DOHH2 (cell line): ENCODE data around the gene UVSSA.

Source experiments
- H3F3A ChIP-seq: fragments of 200-600 bp; sonication (generic), shearing (Covaris generic); 2 replicates; pipeline ENCODE4 v1.6.0; 2016; ENCODE audit warnings: antibody characterized with exemption, mild to moderate bottlenecking; ENCODE audit not compliant: control insufficient read depth, insufficient read depth
- H3K27ac ChIP-seq: fragments of 200-600 bp; sonication (generic); 2 replicates; pipeline ENCODE4 v1.5.1; 2014; ENCODE audit warnings: low read depth, mild to moderate bottlenecking, low read length, moderate library complexity
- H3K27me3 ChIP-seq: fragments of 200-600 bp; sonication (generic); 2 replicates; pipeline ENCODE4 v1.6.1; 2014; ENCODE audit warnings: mild to moderate bottlenecking, low read length, mixed read lengths; ENCODE audit not compliant: control insufficient read depth
- H3K36me3 ChIP-seq: fragments of 200-600 bp; sonication (generic); 2 replicates; pipeline ENCODE4 v1.6.1; 2014; ENCODE audit warnings: mild to moderate bottlenecking, low read length, moderate library complexity, mixed read lengths; ENCODE audit not compliant: control insufficient read depth
- H3K4me1 ChIP-seq: fragments of 200-600 bp; sonication (generic); 2 replicates; pipeline ENCODE4 v1.6.1; 2014; ENCODE audit warnings: mild to moderate bottlenecking, low read length, mixed read lengths; ENCODE audit not compliant: control insufficient read depth
- H3K4me2 ChIP-seq: fragments of 200-600 bp; sonication (generic); 2 replicates; pipeline ENCODE4 v1.6.0; 2014; ENCODE audit warnings: mild to moderate bottlenecking, low read length, moderate library complexity
- H3K4me3 ChIP-seq: fragments of 200-600 bp; sonication (generic); 2 replicates; pipeline ENCODE4 v1.5.1; 2014; ENCODE audit warnings: mild to moderate bottlenecking, low read length, mixed read lengths
- H3K79me2 ChIP-seq: fragments of 200-600 bp; sonication (generic); 2 replicates; pipeline ENCODE4 v1.6.1; 2014; ENCODE audit warnings: mild to moderate bottlenecking, low read length, mixed read lengths; ENCODE audit not compliant: control insufficient read depth
- H3K9me2 ChIP-seq: fragments of 200-600 bp; sonication (generic); replicated peaks from 2 replicates; pipeline ENCODE4 v1.6.1; 2014; ENCODE audit warnings: mild to moderate bottlenecking, low read length, mixed read lengths; ENCODE audit not compliant: control insufficient read depth
- H3K9me3 ChIP-seq: fragments of 200-600 bp; sonication (generic); 2 replicates; pipeline ENCODE4 v1.6.1; 2014; ENCODE audit warnings: antibody characterized with exemption, low read length, mixed read lengths; ENCODE audit not compliant: control insufficient read depth, insufficient read depth
- H4K20me1 ChIP-seq: fragments of 200-600 bp; sonication (generic); 2 replicates; pipeline ENCODE4 v1.6.0; 2014; ENCODE audit warnings: low read depth, mild to moderate bottlenecking, antibody characterized with exemption, low read length, moderate library complexity; ENCODE audit not compliant: control insufficient read depth, insufficient read depth
- EZH2phosphoT487 ChIP-seq: fragments of 200-600 bp; sonication (generic); IDR thresholded peaks from 2 replicates; pipeline ENCODE4 v1.6.1; 2017; ENCODE audit warnings: borderline replicate concordance, mild to moderate bottlenecking, antibody characterized with exemption, low read length, moderate library complexity, mixed read lengths
- TF ChIP-seq, protein P1 (sequence below): fragments of 200-600 bp; sonication (generic); IDR thresholded peaks from one replicate; pipeline ENCODE4 v1.5.1; 2014; ENCODE audit warnings: antibody characterized with exemption, mild to moderate bottlenecking, low read depth, low read length; ENCODE audit not compliant: poor library complexity, severe bottlenecking

Gene UVSSA

DNA sequence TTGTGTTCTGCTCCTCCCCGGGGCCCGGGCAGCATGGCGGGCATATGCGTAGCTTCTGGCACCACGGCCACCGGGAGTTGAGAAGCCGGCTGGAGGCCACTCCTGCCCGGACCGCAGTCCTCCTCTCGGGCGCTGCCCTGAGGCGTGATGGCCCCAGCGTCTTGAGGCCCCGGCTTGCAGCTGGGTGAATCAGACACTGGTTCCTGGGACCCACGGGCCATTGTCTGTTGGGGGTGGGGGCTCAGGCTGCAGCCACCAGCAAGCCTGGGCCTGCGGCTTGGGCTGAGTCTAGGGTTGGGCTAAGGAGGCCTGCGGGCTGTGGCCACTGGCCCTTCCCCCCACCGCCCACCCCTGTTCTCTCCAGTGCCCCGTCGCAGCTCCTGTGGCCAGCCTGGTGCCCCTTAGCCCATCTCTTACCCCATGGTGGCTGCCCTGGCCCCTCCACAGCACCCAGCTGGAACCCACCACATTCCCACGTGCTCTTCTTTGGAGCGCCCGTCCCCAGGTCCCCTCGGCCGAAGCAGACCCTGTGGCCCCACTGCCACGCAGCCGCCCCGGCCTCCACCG lies 6.7 kb upstream of the UVSSA start:
- no peak overlapping the region for H3K4me3 ChIP-seq
- peaks cover 47% of the 10 kb centered on the region for H3K36me3 ChIP-seq
- no peaks in the 10 kb centered on the region; the same call in 1 of the 2 replicates for H4K20me1 ChIP-seq
- no peaks in the 10 kb centered on the region for H3K9me2 ChIP-seq
- H3F3A ChIP-seq = peaks cover 6% of the 10 kb centered on the region; the same call in 1 of the 2 replicates
- H3K9me3 ChIP-seq = no peaks in the 10 kb centered on the region
- no peaks in the 10 kb centered on the region for H3K79me2 ChIP-seq
- H3K27me3 ChIP-seq = no peaks in the 10 kb centered on the region
- no peak overlapping the region for H3K4me2 ChIP-seq
- TF ChIP-seq EZH2phosphoT487 = no peak
- TF ChIP-seq, protein P1, sequence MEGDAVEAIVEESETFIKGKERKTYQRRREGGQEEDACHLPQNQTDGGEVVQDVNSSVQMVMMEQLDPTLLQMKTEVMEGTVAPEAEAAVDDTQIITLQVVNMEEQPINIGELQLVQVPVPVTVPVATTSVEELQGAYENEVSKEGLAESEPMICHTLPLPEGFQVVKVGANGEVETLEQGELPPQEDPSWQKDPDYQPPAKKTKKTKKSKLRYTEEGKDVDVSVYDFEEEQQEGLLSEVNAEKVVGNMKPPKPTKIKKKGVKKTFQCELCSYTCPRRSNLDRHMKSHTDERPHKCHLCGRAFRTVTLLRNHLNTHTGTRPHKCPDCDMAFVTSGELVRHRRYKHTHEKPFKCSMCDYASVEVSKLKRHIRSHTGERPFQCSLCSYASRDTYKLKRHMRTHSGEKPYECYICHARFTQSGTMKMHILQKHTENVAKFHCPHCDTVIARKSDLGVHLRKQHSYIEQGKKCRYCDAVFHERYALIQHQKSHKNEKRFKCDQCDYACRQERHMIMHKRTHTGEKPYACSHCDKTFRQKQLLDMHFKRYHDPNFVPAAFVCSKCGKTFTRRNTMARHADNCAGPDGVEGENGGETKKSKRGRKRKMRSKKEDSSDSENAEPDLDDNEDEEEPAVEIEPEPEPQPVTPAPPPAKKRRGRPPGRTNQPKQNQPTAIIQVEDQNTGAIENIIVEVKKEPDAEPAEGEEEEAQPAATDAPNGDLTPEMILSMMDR = no peak
- no peaks in the 10 kb centered on the region for H3K4me1 ChIP-seq
- H3K27ac ChIP-seq = no peak overlapping the region

DNA sequence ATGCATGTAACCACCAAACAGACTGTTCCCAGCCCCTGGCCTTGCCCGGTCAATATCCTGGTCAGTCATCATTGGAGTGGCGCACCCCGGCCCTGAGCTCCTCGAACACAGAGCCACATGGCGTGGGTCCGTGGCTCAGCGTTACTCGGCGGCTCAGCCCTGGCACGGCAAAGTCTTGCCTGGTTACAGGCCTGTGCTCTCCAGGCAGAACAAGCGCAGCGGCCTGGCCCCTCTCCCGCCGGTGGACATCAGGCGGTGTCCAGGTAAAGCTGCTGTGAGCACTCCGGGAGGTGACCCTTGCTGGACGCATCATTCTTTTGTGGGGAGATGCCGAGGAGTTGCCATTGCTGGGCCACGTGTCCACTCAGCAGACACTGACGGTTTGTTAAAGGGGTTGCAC lies 6.1 kb upstream of the UVSSA start:
- TF ChIP-seq, protein P1 = no peak
- no peak for TF ChIP-seq EZH2phosphoT487
- H3K4me3 ChIP-seq = no peak overlapping the region
- H3K9me2 ChIP-seq = no peaks in the 10 kb centered on the region
- peaks cover 5% of the 10 kb centered on the region for H3K4me1 ChIP-seq
- H3K36me3 ChIP-seq = peaks cover 47% of the 10 kb centered on the region
- H3K27me3 ChIP-seq = no peaks in the 10 kb centered on the region
- H3K4me2 ChIP-seq = no peak overlapping the region
- peaks cover 6% of the 10 kb centered on the region; the same call in 1 of the 2 replicates for H3F3A ChIP-seq
- H3K9me3 ChIP-seq = no peaks in the 10 kb centered on the region
- H3K27ac ChIP-seq = no peak overlapping the region
- peaks cover 4% of the 10 kb centered on the region; the same call in 1 of the 2 replicates for H3K79me2 ChIP-seq
- H4K20me1 ChIP-seq = no peaks in the 10 kb centered on the region; the same call in 1 of the 2 replicates

DNA sequence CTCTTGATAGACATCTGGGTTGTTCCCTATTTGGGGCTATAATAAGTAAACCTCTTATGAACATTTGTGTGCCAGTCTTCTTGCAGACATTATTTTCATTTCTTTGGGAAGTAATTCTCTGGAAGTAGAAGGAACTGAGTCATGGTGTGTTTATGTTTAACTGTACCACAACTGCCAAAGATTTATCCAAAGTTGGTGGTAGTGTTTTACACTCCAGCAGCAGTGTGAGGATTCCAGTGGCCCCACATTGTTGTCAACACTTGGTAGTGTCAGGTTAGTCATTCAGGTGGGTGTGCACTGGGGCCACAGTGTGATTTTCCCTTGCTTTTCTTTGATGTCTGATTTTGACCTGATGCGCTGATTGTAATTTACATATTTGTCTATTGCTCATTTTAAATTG lies 5.0 kb upstream of the UVSSA start:
- Histone ChIP-seq H3K4me2 (no peak overlapping the region), H3K4me3 (no peak overlapping the region), H3K79me2 (peaks cover 5% of the 10 kb centered on the region; the same call in 1 of the 2 replicates), H3K4me1 (peaks cover 5% of the 10 kb centered on the region), H3K27ac (no peak overlapping the region), H3F3A (peaks cover 6% of the 10 kb centered on the region; the same call in 1 of the 2 replicates), H3K9me2 (no peaks in the 10 kb centered on the region), H4K20me1 (no peaks in the 10 kb centered on the region; the same call in 1 of the 2 replicates), H3K27me3 (no peaks in the 10 kb centered on the region), H3K9me3 (no peaks in the 10 kb centered on the region), H3K36me3 (peaks cover 37% of the 10 kb centered on the region)
- no peak for TF ChIP-seq EZH2phosphoT487
- TF ChIP-seq, protein P1 = no peak
